ENCODE results near the gene UMODL1.

Gene UMODL1

GRCh38 chr21:42129300-42130266, 58.5 kb downstream of the UMODL1 start:
- DNase-seq (ENCODE audit: low read depth in 2 of 3, low spot score in 1 of 3) = no peak

- DNase-seq (ENCODE audit: low read depth in 2 of 3, low spot score in 1 of 3) = no peak
These were observed 59.3 kb downstream of the UMODL1 start for GRCh38 chr21:42130441-42130840.

GRCh38 chr21:42132183-42132582, 61.1 kb downstream of the UMODL1 start:
- DNase-seq (ENCODE audit: low read depth in 2 of 3, low spot score in 1 of 3) = no peak

GRCh38 chr21:42133131-42133530, 62.0 kb downstream of the UMODL1 start:
- DNase-seq (ENCODE audit: low read depth in 2 of 3, low spot score in 1 of 3) = no peak

- DNase-seq (ENCODE audit: low read depth in 2 of 3, low spot score in 1 of 3) = no peak
These were observed 64.4 kb downstream of the UMODL1 start for GRCh38 chr21:42135386-42136052.

GRCh38 chr21:42137191-42137904, 66.2 kb downstream of the UMODL1 start:
- no peak for DNase-seq (ENCODE audit: low read depth in 2 of 3, low spot score in 1 of 3)

- no peak for DNase-seq (ENCODE audit: low read depth in 2 of 3, low spot score in 1 of 3)
These were observed 69.2 kb downstream of the UMODL1 start for GRCh38 chr21:42140196-42140934.

GRCh38 chr21:42141643-42142042, 70.5 kb downstream of the UMODL1 start:
- no peak for DNase-seq (ENCODE audit: low read depth in 2 of 3, low spot score in 1 of 3)

GRCh38 chr21:42142141-42142540, 71.0 kb downstream of the UMODL1 start:
- no peak for DNase-seq (ENCODE audit: low read depth in 2 of 3, low spot score in 1 of 3)

GRCh38 chr21:42142627-42143026, 71.5 kb downstream of the UMODL1 start:
- DNase-seq (ENCODE audit: low read depth in 2 of 3, low spot score in 1 of 3) = no peak

GRCh38 chr21:42143111-42143510, 72.0 kb downstream of the UMODL1 start:
- no peak for DNase-seq (ENCODE audit: low read depth in 2 of 3, low spot score in 1 of 3)

GRCh38 chr21:42144221-42144620, 73.1 kb downstream of the UMODL1 start:
- DNase-seq (ENCODE audit: low read depth in 2 of 3, low spot score in 1 of 3) = no peak

GRCh38 chr21:42144679-42145568, 73.8 kb downstream of the UMODL1 start:
- no peak for DNase-seq (ENCODE audit: low read depth in 2 of 3, low spot score in 1 of 3)

GRCh38 chr21:42145569-42146272, 74.6 kb downstream of the UMODL1 start:
- DNase-seq (ENCODE audit: low read depth in 2 of 3, low spot score in 1 of 3) = peak; percentile 37 to 77 (median 50)

GRCh38 chr21:42146273-42146805, 75.2 kb downstream of the UMODL1 start:
- DNase-seq (ENCODE audit: low read depth in 2 of 3, low spot score in 1 of 3) = no peak

- DNase-seq (ENCODE audit: low read depth in 2 of 3, low spot score in 1 of 3) = no peak
These were observed 75.7 kb downstream of the UMODL1 start for GRCh38 chr21:42146821-42147220.

GRCh38 chr21:42147386-42148020, 76.4 kb downstream of the UMODL1 start:
- DNase-seq (ENCODE audit: low read depth in 2 of 3, low spot score in 1 of 3) = no peak

- no peak for DNase-seq (ENCODE audit: low read depth in 2 of 3, low spot score in 1 of 3)
These were observed 77.0 kb downstream of the UMODL1 start for GRCh38 chr21:42148097-42148496.

GRCh38 chr21:42148584-42148983, 77.5 kb downstream of the UMODL1 start:
- DNase-seq (ENCODE audit: low read depth in 2 of 3, low spot score in 1 of 3) = no peak

Measured in stimulated activated CD4-positive, alpha-beta T cell treated with anti-CD3 and anti-CD28 coated beads, Interleukin-12 subunit alpha, Interleukin-12 subunit beta, amount 100 ng/mL, for 48 hours (primary cell).